ENCODE results near the gene PTPRG.

PTPRG gene

GRCh38 chr3:61663356-61664104 is 102.2 kb downstream of the PTPRG start:
- no peak for DNase-seq

GRCh38 chr3:61664105-61664482 is 102.7 kb downstream of the PTPRG start:
- DNase-seq = peak; percentile 53

GRCh38 chr3:61665121-61665520 is 103.8 kb downstream of the PTPRG start:
- DNase-seq = no peak

- no peak for DNase-seq
Measured at GRCh38 chr3:61665987-61666386, 104.6 kb downstream of the PTPRG start.

GRCh38 chr3:61666615-61667330 is 105.4 kb downstream of the PTPRG start:
- no peak for DNase-seq

GRCh38 chr3:61667383-61667782 is 106.0 kb downstream of the PTPRG start:
- DNase-seq = no peak

- no peak for DNase-seq
Measured at GRCh38 chr3:61667814-61668213, 106.4 kb downstream of the PTPRG start.

- DNase-seq = no peak
Measured at GRCh38 chr3:61668317-61668864, 107.0 kb downstream of the PTPRG start.

GRCh38 chr3:61669203-61669602 is 107.8 kb downstream of the PTPRG start:
- no peak for DNase-seq

GRCh38 chr3:61669668-61670299 is 108.4 kb downstream of the PTPRG start:
- no peak for DNase-seq

GRCh38 chr3:61673651-61674050 is 112.3 kb downstream of the PTPRG start:
- DNase-seq = no peak

GRCh38 chr3:61674596-61674995 is 113.2 kb downstream of the PTPRG start:
- no peak for DNase-seq

GRCh38 chr3:61679026-61679425 is 117.7 kb downstream of the PTPRG start:
- no peak for DNase-seq

GRCh38 chr3:61680617-61681016 is 119.2 kb downstream of the PTPRG start:
- DNase-seq = no peak

GRCh38 chr3:61681636-61682035 is 120.3 kb downstream of the PTPRG start:
- no peak for DNase-seq

- no peak for DNase-seq
Measured at GRCh38 chr3:61682671-61683548, 121.5 kb downstream of the PTPRG start.

GRCh38 chr3:61683549-61684236 is 122.3 kb downstream of the PTPRG start:
- no peak for DNase-seq

GRCh38 chr3:61684386-61684785 is 123.0 kb downstream of the PTPRG start:
- no peak for DNase-seq

GRCh38 chr3:61685755-61686154 is 124.4 kb downstream of the PTPRG start:
- no peak for DNase-seq

- DNase-seq = no peak
Measured at GRCh38 chr3:61686228-61686648, 124.9 kb downstream of the PTPRG start.

GRCh38 chr3:61687206-61687605 is 125.8 kb downstream of the PTPRG start:
- DNase-seq = no peak

All from 8988T (cell line).